DOHH2 (cell line): ENCODE data around the gene MACROD2.

Source experiments
- H3F3A ChIP-seq: fragments of 200-600 bp; sonication (generic), shearing (Covaris generic); 2 replicates; pipeline ENCODE4 v1.6.0; 2016; ENCODE audit warnings: antibody characterized with exemption, mild to moderate bottlenecking; ENCODE audit not compliant: control insufficient read depth, insufficient read depth
- H3K27ac ChIP-seq: fragments of 200-600 bp; sonication (generic); 2 replicates; pipeline ENCODE4 v1.5.1; 2014; ENCODE audit warnings: low read depth, mild to moderate bottlenecking, low read length, moderate library complexity
- H3K27me3 ChIP-seq: fragments of 200-600 bp; sonication (generic); 2 replicates; pipeline ENCODE4 v1.6.1; 2014; ENCODE audit warnings: mild to moderate bottlenecking, low read length, mixed read lengths; ENCODE audit not compliant: control insufficient read depth
- H3K36me3 ChIP-seq: fragments of 200-600 bp; sonication (generic); 2 replicates; pipeline ENCODE4 v1.6.1; 2014; ENCODE audit warnings: mild to moderate bottlenecking, low read length, moderate library complexity, mixed read lengths; ENCODE audit not compliant: control insufficient read depth
- H3K4me1 ChIP-seq: fragments of 200-600 bp; sonication (generic); 2 replicates; pipeline ENCODE4 v1.6.1; 2014; ENCODE audit warnings: mild to moderate bottlenecking, low read length, mixed read lengths; ENCODE audit not compliant: control insufficient read depth
- H3K4me2 ChIP-seq: fragments of 200-600 bp; sonication (generic); 2 replicates; pipeline ENCODE4 v1.6.0; 2014; ENCODE audit warnings: mild to moderate bottlenecking, low read length, moderate library complexity
- H3K4me3 ChIP-seq: fragments of 200-600 bp; sonication (generic); 2 replicates; pipeline ENCODE4 v1.5.1; 2014; ENCODE audit warnings: mild to moderate bottlenecking, low read length, mixed read lengths
- H3K79me2 ChIP-seq: fragments of 200-600 bp; sonication (generic); 2 replicates; pipeline ENCODE4 v1.6.1; 2014; ENCODE audit warnings: mild to moderate bottlenecking, low read length, mixed read lengths; ENCODE audit not compliant: control insufficient read depth
- H3K9me2 ChIP-seq: fragments of 200-600 bp; sonication (generic); replicated peaks from 2 replicates; pipeline ENCODE4 v1.6.1; 2014; ENCODE audit warnings: mild to moderate bottlenecking, low read length, mixed read lengths; ENCODE audit not compliant: control insufficient read depth
- H3K9me3 ChIP-seq: fragments of 200-600 bp; sonication (generic); 2 replicates; pipeline ENCODE4 v1.6.1; 2014; ENCODE audit warnings: antibody characterized with exemption, low read length, mixed read lengths; ENCODE audit not compliant: control insufficient read depth, insufficient read depth
- H4K20me1 ChIP-seq: fragments of 200-600 bp; sonication (generic); 2 replicates; pipeline ENCODE4 v1.6.0; 2014; ENCODE audit warnings: low read depth, mild to moderate bottlenecking, antibody characterized with exemption, low read length, moderate library complexity; ENCODE audit not compliant: control insufficient read depth, insufficient read depth
- CTCF ChIP-seq: fragments of 200-600 bp; sonication (generic); IDR thresholded peaks from one replicate; pipeline ENCODE4 v1.5.1; 2014; ENCODE audit warnings: antibody characterized with exemption, mild to moderate bottlenecking, low read depth, low read length; ENCODE audit not compliant: poor library complexity, severe bottlenecking
- EZH2phosphoT487 ChIP-seq: fragments of 200-600 bp; sonication (generic); IDR thresholded peaks from 2 replicates; pipeline ENCODE4 v1.6.1; 2017; ENCODE audit warnings: borderline replicate concordance, mild to moderate bottlenecking, antibody characterized with exemption, low read length, moderate library complexity, mixed read lengths

Gene MACROD2

GRCh38 chr20:15141861-15142260, 1146.5 kb downstream of the MACROD2 start:
- no peak for TF ChIP-seq CTCF
- no peak for TF ChIP-seq EZH2phosphoT487

GRCh38 chr20:15143478-15143877, 1148.2 kb downstream of the MACROD2 start:
- no peaks in the 10 kb centered on the region for H3K27me3 ChIP-seq
- TF ChIP-seq CTCF (no peak), EZH2phosphoT487 (no peak)
- H3K79me2 ChIP-seq, result no peaks in the 10 kb centered on the region
- no peak overlapping the region for H3K27ac ChIP-seq
- no peaks in the 10 kb centered on the region for H3K4me1 ChIP-seq
- H3K9me3 ChIP-seq, result no peaks in the 10 kb centered on the region
- H3K4me3 ChIP-seq, result no peak overlapping the region
- H3K9me2 ChIP-seq, result no peaks in the 10 kb centered on the region
- H4K20me1 ChIP-seq, result no peaks in the 10 kb centered on the region
- H3K36me3 ChIP-seq, result no peaks in the 10 kb centered on the region
- no peak overlapping the region for H3K4me2 ChIP-seq
- no peaks in the 10 kb centered on the region for H3F3A ChIP-seq

More at GRCh38 chr20:15141861-15142260, 1146.5 kb downstream of the MACROD2 start:
- no peaks in the 10 kb centered on the region for H3K9me2 ChIP-seq
- no peaks in the 10 kb centered on the region for H4K20me1 ChIP-seq
- H3K4me2 ChIP-seq, result no peak overlapping the region
- H3K9me3 ChIP-seq, result no peaks in the 10 kb centered on the region
- no peaks in the 10 kb centered on the region for H3K27me3 ChIP-seq
- no peaks in the 10 kb centered on the region for H3K79me2 ChIP-seq
- no peak overlapping the region for H3K27ac ChIP-seq
- no peaks in the 10 kb centered on the region for H3K36me3 ChIP-seq
- H3F3A ChIP-seq, result no peaks in the 10 kb centered on the region
- H3K4me3 ChIP-seq, result no peak overlapping the region
- H3K4me1 ChIP-seq, result no peaks in the 10 kb centered on the region

- Histone ChIP-seq H4K20me1 (no peaks in the 10 kb centered on the region), H3F3A (no peaks in the 10 kb centered on the region), H3K4me2 (no peak overlapping the region), H3K27me3 (no peaks in the 10 kb centered on the region), H3K9me2 (no peaks in the 10 kb centered on the region), H3K4me3 (no peak overlapping the region), H3K79me2 (no peaks in the 10 kb centered on the region), H3K9me3 (no peaks in the 10 kb centered on the region), H3K36me3 (no peaks in the 10 kb centered on the region), H3K4me1 (no peaks in the 10 kb centered on the region), H3K27ac (no peak overlapping the region)
- TF ChIP-seq CTCF (no peak), EZH2phosphoT487 (no peak)
Observed at GRCh38 chr20:15144916-15145315, 1149.6 kb downstream of the MACROD2 start.

- no peaks in the 10 kb centered on the region for H4K20me1 ChIP-seq
- H3K27ac ChIP-seq, result no peak overlapping the region
- no peaks in the 10 kb centered on the region for H3F3A ChIP-seq
- H3K4me3 ChIP-seq, result no peak overlapping the region
- H3K36me3 ChIP-seq, result no peaks in the 10 kb centered on the region
- TF ChIP-seq EZH2phosphoT487, result no peak
- TF ChIP-seq CTCF, result no peak
- no peaks in the 10 kb centered on the region for H3K4me1 ChIP-seq
- H3K79me2 ChIP-seq, result no peaks in the 10 kb centered on the region
- H3K27me3 ChIP-seq, result no peaks in the 10 kb centered on the region
- H3K9me2 ChIP-seq, result no peaks in the 10 kb centered on the region
- H3K4me2 ChIP-seq, result no peak overlapping the region
- no peaks in the 10 kb centered on the region for H3K9me3 ChIP-seq
Observed at GRCh38 chr20:15146948-15147347, 1151.6 kb downstream of the MACROD2 start.
